Measurements from ENCODE around the gene ASIC4. TPM values are rescaled to one million over a fixed set of nuclear protein-coding genes. Genes with fewer than 3 reads are reported as not detected.

ASIC4 gene
- total and polyA plus RNA-seq, 2 of the 13 experiments (the other 11 are each of a cell fraction or from before 2014, with no cell fraction given): 0.03 TPM; not detected in 1

DNA sequence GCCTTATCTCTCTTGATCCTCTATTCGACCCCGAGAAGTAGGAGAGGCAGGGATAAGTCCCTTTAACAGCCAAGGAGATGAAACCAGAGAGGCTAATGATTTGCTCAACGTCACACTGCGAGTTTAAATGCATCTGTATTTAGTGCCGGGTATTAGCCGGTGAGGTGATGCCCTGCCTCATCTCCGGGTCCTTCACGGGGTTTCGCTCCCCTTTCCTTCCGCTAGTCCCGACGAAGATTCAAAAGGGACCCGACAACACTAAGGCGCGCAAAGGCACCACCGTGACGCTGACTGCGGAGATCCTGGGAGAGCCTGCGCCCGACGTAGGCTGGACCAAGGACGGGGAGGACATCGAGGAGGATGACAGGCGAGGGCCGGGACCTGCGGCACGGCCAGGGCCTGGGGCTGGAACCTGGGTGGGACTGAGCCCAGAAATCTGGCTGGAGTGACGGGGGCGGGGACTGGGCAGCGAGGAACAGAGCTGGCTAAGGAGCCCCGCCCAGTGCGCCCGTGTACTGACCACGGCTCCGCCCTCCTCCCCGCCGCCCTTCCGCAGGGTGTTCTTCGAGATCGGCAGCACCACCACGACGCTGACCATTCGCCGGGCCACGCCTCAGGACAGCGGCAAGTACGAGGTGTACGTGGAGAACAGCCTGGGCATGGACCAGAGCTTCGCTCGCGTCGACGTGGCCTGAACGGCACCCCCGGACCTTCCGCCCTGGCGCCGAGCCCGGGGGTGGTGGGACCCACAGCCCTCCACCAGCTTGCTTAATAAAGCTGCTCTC is 16.6 kb upstream of the ASIC4 start (continued):
- TF ChIP-seq, protein P1, sequence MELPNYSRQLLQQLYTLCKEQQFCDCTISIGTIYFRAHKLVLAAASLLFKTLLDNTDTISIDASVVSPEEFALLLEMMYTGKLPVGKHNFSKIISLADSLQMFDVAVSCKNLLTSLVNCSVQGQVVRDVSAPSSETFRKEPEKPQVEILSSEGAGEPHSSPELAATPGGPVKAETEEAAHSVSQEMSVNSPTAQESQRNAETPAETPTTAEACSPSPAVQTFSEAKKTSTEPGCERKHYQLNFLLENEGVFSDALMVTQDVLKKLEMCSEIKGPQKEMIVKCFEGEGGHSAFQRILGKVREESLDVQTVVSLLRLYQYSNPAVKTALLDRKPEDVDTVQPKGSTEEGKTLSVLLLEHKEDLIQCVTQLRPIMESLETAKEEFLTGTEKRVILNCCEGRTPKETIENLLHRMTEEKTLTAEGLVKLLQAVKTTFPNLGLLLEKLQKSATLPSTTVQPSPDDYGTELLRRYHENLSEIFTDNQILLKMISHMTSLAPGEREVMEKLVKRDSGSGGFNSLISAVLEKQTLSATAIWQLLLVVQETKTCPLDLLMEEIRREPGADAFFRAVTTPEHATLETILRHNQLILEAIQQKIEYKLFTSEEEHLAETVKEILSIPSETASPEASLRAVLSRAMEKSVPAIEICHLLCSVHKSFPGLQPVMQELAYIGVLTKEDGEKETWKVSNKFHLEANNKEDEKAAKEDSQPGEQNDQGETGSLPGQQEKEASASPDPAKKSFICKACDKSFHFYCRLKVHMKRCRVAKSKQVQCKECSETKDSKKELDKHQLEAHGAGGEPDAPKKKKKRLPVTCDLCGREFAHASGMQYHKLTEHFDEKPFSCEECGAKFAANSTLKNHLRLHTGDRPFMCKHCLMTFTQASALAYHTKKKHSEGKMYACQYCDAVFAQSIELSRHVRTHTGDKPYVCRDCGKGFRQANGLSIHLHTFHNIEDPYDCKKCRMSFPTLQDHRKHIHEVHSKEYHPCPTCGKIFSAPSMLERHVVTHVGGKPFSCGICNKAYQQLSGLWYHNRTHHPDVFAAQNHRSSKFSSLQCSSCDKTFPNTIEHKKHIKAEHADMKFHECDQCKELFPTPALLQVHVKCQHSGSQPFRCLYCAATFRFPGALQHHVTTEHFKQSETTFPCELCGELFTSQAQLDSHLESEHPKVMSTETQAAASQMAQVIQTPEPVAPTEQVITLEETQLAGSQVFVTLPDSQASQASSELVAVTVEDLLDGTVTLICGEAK (IDR thresholded peaks at IDR 0.05): no peak
- TF ChIP-seq, protein P1 (CRISPR knock-in tag; IDR thresholded peaks at IDR 0.05): no peak
- peak; percentile 85 for TF ChIP-seq ZMYM3 (CRISPR knock-in tag; IDR thresholded peaks at IDR 0.05)
- no peak for TF ChIP-seq ZNF879 (CRISPR knock-in tag; IDR thresholded peaks at IDR 0.05)
- no peak for TF ChIP-seq RFX3 (CRISPR knock-in tag; IDR thresholded peaks at IDR 0.05)
- TF ChIP-seq FOXJ3 (CRISPR knock-in tag; IDR thresholded peaks at IDR 0.05; ENCODE audit: borderline replicate concordance): no peak
- TF ChIP-seq ZBTB7B (CRISPR knock-in tag; IDR thresholded peaks at IDR 0.05): no peak
- TF ChIP-seq SP5 (CRISPR knock-in tag; IDR thresholded peaks at IDR 0.05; ENCODE audit: borderline replicate concordance, low read depth): peak; percentile 84
- TF ChIP-seq, protein P2, sequence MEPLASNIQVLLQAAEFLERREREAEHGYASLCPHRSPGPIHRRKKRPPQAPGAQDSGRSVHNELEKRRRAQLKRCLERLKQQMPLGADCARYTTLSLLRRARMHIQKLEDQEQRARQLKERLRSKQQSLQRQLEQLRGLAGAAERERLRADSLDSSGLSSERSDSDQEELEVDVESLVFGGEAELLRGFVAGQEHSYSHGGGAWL (CRISPR knock-in tag; IDR thresholded peaks at IDR 0.05): peak; percentile 83; the same call in 1 of the 2 replicates
- TF ChIP-seq RCOR2 (CRISPR knock-in tag; IDR thresholded peaks at IDR 0.05): no peak
- TF ChIP-seq, protein P3, sequence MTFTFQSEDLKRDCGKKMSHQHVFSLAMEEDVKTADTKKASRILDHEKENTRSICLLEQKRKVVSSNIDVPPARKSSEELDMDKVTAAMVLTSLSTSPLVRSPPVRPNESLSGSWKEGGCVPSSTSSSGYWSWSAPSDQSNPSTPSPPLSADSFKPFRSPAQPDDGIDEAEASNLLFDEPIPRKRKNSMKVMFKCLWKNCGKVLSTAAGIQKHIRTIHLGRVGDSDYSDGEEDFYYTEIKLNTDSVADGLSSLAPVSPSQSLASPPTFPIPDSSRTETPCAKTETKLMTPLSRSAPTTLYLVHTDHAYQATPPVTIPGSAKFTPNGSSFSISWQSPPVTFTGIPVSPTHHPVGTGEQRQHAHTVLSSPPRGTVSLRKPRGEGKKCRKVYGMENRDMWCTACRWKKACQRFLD (CRISPR knock-in tag; IDR thresholded peaks at IDR 0.05; ENCODE audit: borderline replicate concordance): 0 out of 2 replicates have a peak, but pooled peaks have one; percentile 36
- TF ChIP-seq, protein P4, sequence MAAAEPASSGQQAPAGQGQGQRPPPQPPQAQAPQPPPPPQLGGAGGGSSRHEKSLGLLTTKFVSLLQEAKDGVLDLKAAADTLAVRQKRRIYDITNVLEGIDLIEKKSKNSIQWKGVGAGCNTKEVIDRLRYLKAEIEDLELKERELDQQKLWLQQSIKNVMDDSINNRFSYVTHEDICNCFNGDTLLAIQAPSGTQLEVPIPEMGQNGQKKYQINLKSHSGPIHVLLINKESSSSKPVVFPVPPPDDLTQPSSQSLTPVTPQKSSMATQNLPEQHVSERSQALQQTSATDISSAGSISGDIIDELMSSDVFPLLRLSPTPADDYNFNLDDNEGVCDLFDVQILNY (CRISPR knock-in tag; conservative IDR thresholded peaks at IDR 0.05): peak; percentile 42; the same call in 1 of the 2 replicates
- no peak for TF ChIP-seq CREB1 (IDR thresholded peaks at IDR 0.05)
- TF ChIP-seq CREB1 (CRISPR knock-in tag; IDR thresholded peaks at IDR 0.05): no peak
- TF ChIP-seq CHD4 (IDR thresholded peaks at IDR 0.05; ENCODE audit: borderline replicate concordance, low read length): no peak
- 0 out of 2 replicates have a peak, but pooled peaks have one; percentile 57 for TF ChIP-seq MTA1 (CRISPR knock-in tag; IDR thresholded peaks at IDR 0.05; ENCODE audit: borderline replicate concordance)
- no peak for TF ChIP-seq SPEN (CRISPR knock-in tag; IDR thresholded peaks at IDR 0.05; ENCODE audit: low read depth)
- TF ChIP-seq ZNF264 (CRISPR knock-in tag; IDR thresholded peaks at IDR 0.05): no peak

Data from HepG2 (cell line).